LNCaP clone FGC (cell line): ENCODE data around the gene CFHR3.
"Not testable (repeated sequence)": the region's sequence is repeated elsewhere in the genome, so short reads cannot be mapped to it uniquely, and the experiment has no call there.

Experiments used
- DNase-seq: peaks from one replicate; pipeline ENCODE4 v3.0.0-alpha.2; 2011; ENCODE audit warnings: low read depth
- H3K4me3 ChIP-seq: 2 replicates; pipeline ENCODE4 v1.5.1; 2011; ENCODE audit warnings: mild to moderate bottlenecking, low read depth, low read length, control low read depth
- TF ChIP-seq, protein P1 (sequence below): IDR thresholded peaks from 2 replicates; pipeline ENCODE4 v1.5.1; 2012; ENCODE audit warnings: mild to moderate bottlenecking; ENCODE audit not compliant: control insufficient read depth, insufficient read depth; ENCODE audit errors: extremely low read depth

CFHR3 gene

DNA sequence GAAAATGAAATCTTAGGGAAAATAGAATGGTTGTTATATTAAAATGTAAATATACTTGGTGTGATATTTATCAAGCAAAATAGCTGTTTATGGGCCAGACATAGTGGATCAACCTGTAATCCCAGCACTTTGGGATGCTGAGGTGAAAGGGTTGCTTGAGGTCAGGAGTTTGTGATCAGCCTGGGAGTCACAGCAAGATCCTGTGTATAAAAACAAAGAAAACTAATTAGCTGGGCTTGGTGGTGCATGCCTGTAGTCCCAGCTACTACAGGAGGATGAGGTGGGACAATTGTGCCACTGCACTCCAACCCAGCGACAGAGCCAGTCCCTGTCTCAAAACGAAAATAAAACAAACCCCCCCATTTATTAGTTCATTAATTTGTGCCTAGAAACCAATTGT lies 23.3 kb downstream of the CFHR3 start:
- DNase-seq = no peak
- no peak overlapping the region for H3K4me3 ChIP-seq
- TF ChIP-seq, protein P1, sequence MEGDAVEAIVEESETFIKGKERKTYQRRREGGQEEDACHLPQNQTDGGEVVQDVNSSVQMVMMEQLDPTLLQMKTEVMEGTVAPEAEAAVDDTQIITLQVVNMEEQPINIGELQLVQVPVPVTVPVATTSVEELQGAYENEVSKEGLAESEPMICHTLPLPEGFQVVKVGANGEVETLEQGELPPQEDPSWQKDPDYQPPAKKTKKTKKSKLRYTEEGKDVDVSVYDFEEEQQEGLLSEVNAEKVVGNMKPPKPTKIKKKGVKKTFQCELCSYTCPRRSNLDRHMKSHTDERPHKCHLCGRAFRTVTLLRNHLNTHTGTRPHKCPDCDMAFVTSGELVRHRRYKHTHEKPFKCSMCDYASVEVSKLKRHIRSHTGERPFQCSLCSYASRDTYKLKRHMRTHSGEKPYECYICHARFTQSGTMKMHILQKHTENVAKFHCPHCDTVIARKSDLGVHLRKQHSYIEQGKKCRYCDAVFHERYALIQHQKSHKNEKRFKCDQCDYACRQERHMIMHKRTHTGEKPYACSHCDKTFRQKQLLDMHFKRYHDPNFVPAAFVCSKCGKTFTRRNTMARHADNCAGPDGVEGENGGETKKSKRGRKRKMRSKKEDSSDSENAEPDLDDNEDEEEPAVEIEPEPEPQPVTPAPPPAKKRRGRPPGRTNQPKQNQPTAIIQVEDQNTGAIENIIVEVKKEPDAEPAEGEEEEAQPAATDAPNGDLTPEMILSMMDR = no peak

DNA sequence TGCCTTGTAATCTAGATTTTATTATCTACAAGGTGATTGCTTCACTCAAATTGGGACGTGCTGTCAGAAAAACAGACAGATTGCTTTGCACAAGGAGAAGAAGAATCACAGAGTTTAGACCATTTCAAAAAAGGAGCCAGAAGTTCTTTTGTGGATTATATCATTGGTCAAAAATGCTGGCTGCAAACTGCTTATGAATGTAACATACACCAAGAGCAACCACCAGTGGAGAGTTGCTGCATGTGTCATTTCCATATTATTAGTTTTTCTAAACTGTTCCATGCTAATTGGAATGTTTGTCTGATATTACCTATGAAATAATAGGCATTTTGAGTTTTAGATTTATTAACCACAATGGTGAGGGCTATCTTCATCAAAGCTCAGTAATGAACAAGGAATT lies 27.3 kb downstream of the CFHR3 start:
- not testable (repeated sequence) for DNase-seq

DNA sequence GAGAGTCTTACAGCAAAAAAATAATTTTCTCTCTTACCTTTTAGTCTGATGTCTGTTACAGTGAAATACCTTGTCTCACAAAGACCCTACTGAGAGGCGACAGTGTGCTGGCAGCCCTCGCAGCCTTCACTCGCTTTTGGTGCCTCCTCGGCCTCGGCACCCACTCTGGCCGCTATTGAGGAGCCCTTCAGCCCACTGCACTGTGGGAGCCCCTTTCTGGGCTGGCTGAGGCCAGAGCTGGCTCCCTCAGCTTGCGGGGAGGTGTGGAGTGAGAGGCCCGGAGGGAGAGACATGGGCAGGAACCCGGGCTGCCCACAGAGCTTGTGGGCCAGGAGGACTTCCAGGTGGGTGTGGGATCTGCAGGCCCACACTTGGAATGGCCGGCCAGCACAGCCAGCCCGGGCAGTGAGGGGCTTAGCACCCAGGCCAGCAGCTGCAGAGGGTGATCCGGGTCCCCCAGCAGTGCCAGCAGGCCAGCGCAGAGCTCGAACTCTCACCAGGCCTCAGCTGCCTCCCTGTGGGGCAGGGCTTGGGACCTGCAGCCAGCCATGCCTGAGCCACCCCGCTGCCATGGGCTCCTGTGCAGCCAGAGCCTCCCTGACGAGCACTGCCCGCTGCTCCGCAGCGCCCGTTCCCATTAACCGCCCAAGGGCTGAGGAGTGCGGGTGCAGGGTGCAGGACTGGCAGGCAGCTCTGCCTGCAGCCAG lies 34.0 kb downstream of the CFHR3 start:
- TF ChIP-seq, protein P1 = no peak
- no peak overlapping the region for H3K4me3 ChIP-seq
- DNase-seq = no peak

More for the DNA sequence above, 27.3 kb downstream of the CFHR3 start:
- H3K4me3 ChIP-seq = not testable (repeated sequence)

DNA sequence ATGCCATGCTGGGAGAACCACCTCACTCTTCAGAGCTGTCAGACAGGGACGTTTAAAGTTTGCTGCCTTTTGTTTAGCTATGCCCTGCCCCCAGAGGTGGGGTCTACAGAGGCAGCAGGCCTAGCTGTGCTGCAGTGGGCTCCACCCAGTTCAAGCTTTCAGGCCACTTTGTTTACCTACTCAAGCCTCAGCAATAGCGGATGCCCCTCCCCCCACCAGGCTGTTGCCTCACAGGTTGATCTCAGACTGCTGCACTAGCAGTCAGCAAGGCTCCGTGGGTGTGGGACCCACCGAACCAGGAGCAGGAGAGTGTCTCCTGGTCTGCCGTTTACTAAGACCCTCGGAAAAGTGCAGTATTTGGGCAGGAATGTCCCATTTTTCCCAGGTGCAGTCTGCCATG lies 42.8 kb downstream of the CFHR3 start:
- not testable (repeated sequence) for DNase-seq, H3K4me3 ChIP-seq

DNA sequence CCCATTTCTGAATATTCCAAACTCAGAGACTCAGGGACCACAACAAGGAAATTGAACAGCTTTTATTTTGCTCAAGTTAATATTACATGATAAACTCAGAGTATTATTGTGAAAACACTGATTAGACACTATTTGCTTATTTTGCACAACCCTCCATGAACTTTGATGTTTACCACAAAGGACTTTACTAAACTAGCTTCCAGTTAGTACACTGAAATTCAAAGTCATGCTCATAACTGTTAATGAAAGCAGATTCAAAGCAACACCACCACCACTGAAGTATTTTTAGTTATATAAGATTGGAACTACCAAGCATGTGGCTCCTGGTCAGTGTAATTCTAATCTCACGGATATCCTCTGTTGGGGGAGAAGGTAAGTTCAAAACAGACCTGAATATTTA lies 44.9 kb downstream of the CFHR3 start, which contains the start of gene CFHR1:
Gene CFHR1, plus strand, starts transcription at position 201 of the 400 bp plus-strand sequence. Its CDS starts 114 bp downstream, at position 315.
- H3K4me3 ChIP-seq, DNase-seq: not testable (repeated sequence)

DNA sequence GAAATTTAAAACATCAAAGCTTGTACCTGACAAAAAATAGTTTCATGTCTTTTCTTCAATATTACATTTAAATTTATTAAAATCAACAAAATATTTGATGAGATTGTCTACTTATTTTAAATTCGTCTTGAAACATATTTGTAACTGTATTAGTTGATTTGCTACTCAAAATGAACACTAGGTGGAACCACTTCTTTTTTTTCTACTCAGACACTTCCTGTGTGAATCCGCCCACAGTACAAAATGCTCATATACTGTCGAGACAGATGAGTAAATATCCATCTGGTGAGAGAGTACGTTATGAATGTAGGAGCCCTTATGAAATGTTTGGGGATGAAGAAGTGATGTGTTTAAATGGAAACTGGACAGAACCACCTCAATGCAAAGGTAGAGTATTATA lies 53.2 kb downstream of the CFHR3 start:
- peak; percentile 3 for DNase-seq
- TF ChIP-seq, protein P1 = peak; percentile 35
- not testable (repeated sequence) for H3K4me3 ChIP-seq
